ENCODE results near the gene KIF16B.

KIF16B gene

DNA sequence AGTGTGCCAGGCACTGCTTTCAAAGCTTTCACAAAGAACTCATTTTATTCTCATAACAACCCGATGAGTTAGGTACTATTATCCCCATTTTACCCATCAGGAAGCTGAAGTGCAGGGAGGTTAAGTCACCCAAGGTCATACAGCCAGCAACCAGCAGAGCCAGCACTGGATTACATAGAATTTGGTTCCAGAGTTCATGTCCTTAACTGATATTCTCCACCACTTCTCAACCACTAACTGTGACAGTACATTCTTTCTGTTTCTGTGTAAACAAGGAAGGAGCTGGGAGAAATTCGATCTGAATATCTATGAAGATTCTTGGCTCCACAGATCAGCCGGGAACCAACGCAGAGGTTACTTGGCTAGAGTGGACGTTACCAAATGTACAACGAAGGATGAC lies 98.0 kb downstream of the KIF16B start:
- no peak overlapping the region for H3K27ac ChIP-seq
- TF ChIP-seq ZFX (IDR thresholded peaks at IDR 0.05) (no peak), CTCF (conservative IDR thresholded peaks at IDR 0.05) (no peak)

DNA sequence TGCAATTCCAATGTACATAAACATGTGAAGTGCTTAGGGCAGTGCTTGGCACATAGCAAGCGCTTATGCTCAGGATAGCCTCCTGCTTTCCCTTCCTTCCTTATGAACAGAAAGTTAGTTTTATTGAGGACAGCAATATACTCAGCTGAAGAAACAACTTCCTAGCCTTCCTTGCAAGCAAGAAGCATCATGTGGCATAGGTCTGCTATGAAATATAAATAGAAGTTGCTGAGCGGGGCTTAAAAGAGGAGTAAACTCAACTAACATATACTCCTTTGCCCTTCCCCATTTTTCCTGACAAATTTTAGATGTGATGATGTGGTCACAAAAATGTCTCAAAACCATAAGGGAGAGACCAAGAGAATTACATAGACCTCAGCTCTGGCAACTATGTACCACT lies 98.9 kb downstream of the KIF16B start:
- no peak overlapping the region; the same call in 1 of the 2 replicates for H3K27ac ChIP-seq
- TF ChIP-seq ZFX (IDR thresholded peaks at IDR 0.05) (no peak), CTCF (conservative IDR thresholded peaks at IDR 0.05) (no peak)

GRCh38 chr20:16472045-16472872 lies 101.0 kb downstream of the KIF16B start:
- TF ChIP-seq CTCF (conservative IDR thresholded peaks at IDR 0.05): no peak
- no peak for TF ChIP-seq ZFX (IDR thresholded peaks at IDR 0.05)
- no peak overlapping the region; the same call in 1 of the 2 replicates for H3K27ac ChIP-seq

- TF ChIP-seq CTCF (conservative IDR thresholded peaks at IDR 0.05): no peak
- TF ChIP-seq ZFX (IDR thresholded peaks at IDR 0.05): no peak
- no peak overlapping the region for H3K27ac ChIP-seq
These were observed 103.8 kb downstream of the KIF16B start for GRCh38 chr20:16469395-16469905.

DNA sequence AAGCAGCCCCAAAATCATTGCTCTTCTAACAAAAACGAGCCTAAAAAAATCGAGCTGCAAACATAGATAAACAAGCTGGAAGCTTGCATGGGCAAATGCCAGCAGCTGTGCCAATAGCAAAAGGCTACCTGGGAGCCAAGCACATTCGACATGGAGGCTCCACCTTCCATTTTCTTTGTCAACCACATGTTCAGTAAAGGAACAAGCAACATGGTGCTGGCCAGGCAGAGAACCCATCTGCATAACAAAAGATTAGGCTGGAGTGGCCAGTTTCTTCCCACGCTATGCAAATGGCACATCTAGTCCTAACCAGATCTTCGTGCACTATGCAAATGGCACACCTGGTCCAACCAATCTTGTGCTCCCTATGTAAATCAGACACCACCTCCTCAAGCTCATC lies 110.5 kb downstream of the KIF16B start:
- H3K27ac ChIP-seq: no peak overlapping the region
- TF ChIP-seq CTCF (conservative IDR thresholded peaks at IDR 0.05) (no peak), ZFX (IDR thresholded peaks at IDR 0.05) (no peak)

GRCh38 chr20:16459019-16459700 lies 114.1 kb downstream of the KIF16B start:
- no peak overlapping the region for H3K27ac ChIP-seq
- TF ChIP-seq ZFX (IDR thresholded peaks at IDR 0.05) (no peak), CTCF (conservative IDR thresholded peaks at IDR 0.05) (no peak)

DNA sequence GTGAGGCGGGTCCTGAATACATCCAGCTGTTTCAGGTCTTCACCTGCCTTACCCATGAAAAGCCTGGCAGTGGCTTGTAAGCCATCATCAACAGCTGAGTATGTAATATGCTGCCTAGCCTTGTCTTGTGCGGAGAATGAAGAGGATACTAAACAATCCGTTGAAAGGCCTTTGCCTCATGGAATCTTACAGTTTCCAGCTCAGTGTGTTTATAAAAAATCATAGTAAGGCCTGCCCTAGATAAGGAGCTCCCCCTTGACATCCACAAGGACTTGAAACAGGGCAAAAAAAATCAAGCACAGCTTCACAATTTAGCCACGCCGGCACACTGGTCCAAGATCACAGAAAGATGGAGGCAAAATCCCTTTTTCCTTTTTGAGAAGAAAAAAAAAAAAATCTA lies 115.7 kb downstream of the KIF16B start:
- TF ChIP-seq ZFX (IDR thresholded peaks at IDR 0.05): no peak
- TF ChIP-seq CTCF (conservative IDR thresholded peaks at IDR 0.05): no peak
- no peak overlapping the region for H3K27ac ChIP-seq

All from C4-2B (cell line).